GM12878 (cell line): ENCODE data around the gene SETBP1. TPM values are rescaled to one million over a fixed set of nuclear protein-coding genes. Genes with fewer than 3 reads are reported as not detected.

Experiments
- ATAC-seq: fragments of 200-7000 bp; cut with Tn5 transposase; 3 replicates; pipeline ENCODE4 v1.9.1; 2020; ENCODE audit warnings: mild to moderate bottlenecking, moderate library complexity
- BruUV-seq: library from RNA; stranded (reverse); fragments of 400-500 nt; replicated peaks from 2 replicates; lab custom pipeline; 2021; lab: Mats Ljungman, UMichigan
- CTCF ChIA-PET: fragments of 300-600 bp; sonication (Branson Sonifier 250); formaldehyde crosslinking; extraction: SDS; loops from one replicate; lab custom pipeline; 2021; ENCODE audit warnings: inconsistent platforms; lab: Yijun Ruan, JAX
- POLR2A ChIA-PET: fragments of 350-600 bp; formaldehyde crosslinking; extraction: SDS; loops from one replicate; lab custom pipeline; 2021; ENCODE audit warnings: inconsistent platforms; lab: Charles Lee
- RAD21 ChIA-PET: fragments of 300-600 bp; sonication (Branson Sonifier 250); formaldehyde crosslinking; loops from one replicate; lab custom pipeline; 2023; ENCODE audit warnings: antibody characterized with exemption; ENCODE audit not compliant: unreplicated experiment; lab: Charles Lee
- SMC1A ChIA-PET: fragments of 300-600 bp; sonication (Branson Sonifier 250); formaldehyde crosslinking; loops from one replicate; lab custom pipeline; 2023; ENCODE audit not compliant: unreplicated experiment, uncharacterized antibody; lab: Charles Lee
- DNase-seq: peaks from one replicate; pipeline ENCODE4 v3.0.0-alpha.2; 2011; ENCODE audit warnings: low read depth, low spot score
- FAIRE-seq: peaks from 3 replicates; lab custom pipeline; 2011; peaks lifted over from hg19 to GRCh38; lab: Jason Lieb, UNC
- H2AFZ ChIP-seq: 2 replicates; pipeline ENCODE4 v1.6.0; 2011; ENCODE audit warnings: low read depth, low read length, control low read depth; ENCODE audit not compliant: control insufficient read depth
- H3K27ac ChIP-seq: 2 replicates; pipeline ENCODE4 v1.5.1; 2011; ENCODE audit warnings: control low read depth; ENCODE audit not compliant: control insufficient read depth, insufficient read depth
- H3K27me3 ChIP-seq, 2 experiments: replicated peaks in 1 of 2; 2 replicates each; pipeline versions ENCODE4 v1.6.0 to v1.6.1; 2011; ENCODE audit warnings: low read length in 1 of 2; ENCODE audit not compliant: control insufficient read depth in 2 of 2, insufficient read depth in 2 of 2
- H3K36me3 ChIP-seq, 2 experiments: 2 replicates each; pipeline ENCODE4 v1.5.1; 2011; ENCODE audit warnings: low read length in 1 of 2; ENCODE audit not compliant: control insufficient read depth in 2 of 2, insufficient read depth in 2 of 2
- H3K4me1 ChIP-seq: 2 replicates; pipeline ENCODE4 v1.6.1; 2011; ENCODE audit warnings: mild to moderate bottlenecking, low read length, moderate library complexity, mixed read lengths; ENCODE audit not compliant: control insufficient read depth, insufficient read depth
- H3K4me2 ChIP-seq: 2 replicates; pipeline ENCODE4 v1.6.0; 2011; ENCODE audit warnings: control low read depth; ENCODE audit not compliant: control insufficient read depth, insufficient read depth
- H3K4me3 ChIP-seq: fragments of 200-600 bp; sonication (generic); 2 replicates; pipeline ENCODE4 v1.5.1; 2016
- H3K79me2 ChIP-seq: 2 replicates; pipeline ENCODE4 v1.6.0; 2011; ENCODE audit warnings: low read length; ENCODE audit not compliant: control insufficient read depth, insufficient read depth
- H3K9ac ChIP-seq: 2 replicates; pipeline ENCODE4 v1.8.0; 2011; ENCODE audit warnings: low read length, control low read depth, mixed read lengths; ENCODE audit not compliant: control insufficient read depth, insufficient read depth
- H3K9me3 ChIP-seq: replicated peaks from 3 replicates; pipeline ENCODE4 v1.5.1; 2011; ENCODE audit warnings: mild to moderate bottlenecking, low read length; ENCODE audit not compliant: control insufficient read depth, insufficient read depth
- H4K20me1 ChIP-seq: 2 replicates; pipeline ENCODE4 v1.6.0; 2011; ENCODE audit not compliant: control insufficient read depth, insufficient read depth
- CBX5 ChIP-seq: sonication (generic); IDR thresholded peaks from 2 replicates; pipeline ENCODE4 v1.6.1; 2016; ENCODE audit warnings: low read depth, moderate library complexity, mild to moderate bottlenecking, inconsistent platforms
- ESRRA ChIP-seq: IDR thresholded peaks from 2 replicates; pipeline ENCODE4 v1.6.1; 2012; ENCODE audit warnings: mild to moderate bottlenecking, low read length, improper control_type of control experiment
- FOS ChIP-seq: IDR thresholded peaks from 3 replicates; pipeline ENCODE4 v1.6.1; 2011; ENCODE audit warnings: borderline replicate concordance; ENCODE audit not compliant: insufficient read length; ENCODE audit errors: extremely low read depth
- FOXK2 ChIP-seq: fragments of 450-650 bp; IDR thresholded peaks from 2 replicates; pipeline ENCODE4 v1.6.1; 2017; ENCODE audit warnings: mild to moderate bottlenecking, moderate library complexity
- RELB ChIP-seq: fragments of 450-650 bp; IDR thresholded peaks from 2 replicates; pipeline ENCODE4 v1.6.1; 2017; ENCODE audit warnings: low read depth, mild to moderate bottlenecking, moderate library complexity
- REST ChIP-seq: IDR thresholded peaks from 2 replicates; pipeline ENCODE4 v1.6.1; 2012; ENCODE audit warnings: mild to moderate bottlenecking, low read depth, low read length
- SMARCA5 ChIP-seq: fragments of 450-650 bp; IDR thresholded peaks from 2 replicates; pipeline ENCODE4 v1.6.1; 2017; ENCODE audit warnings: mild to moderate bottlenecking
- ZBTB40 ChIP-seq: fragments of 450-650 bp; IDR thresholded peaks from 2 replicates; pipeline ENCODE4 v1.6.1; 2016; ENCODE audit warnings: mild to moderate bottlenecking, moderate library complexity, borderline replicate concordance
- ZZZ3 ChIP-seq: IDR thresholded peaks from 2 replicates; pipeline ENCODE4 v1.6.1; 2011; ENCODE audit warnings: low read depth; ENCODE audit not compliant: control insufficient read depth, insufficient read length
- WGBS: methylation state at CpG from one replicate; pipeline ENCODE4 v1.1.6; 2016; ENCODE audit warnings: low lambda C conversion rate; ENCODE audit not compliant: insufficient replicate concordance, insufficient coverage; ENCODE audit errors: missing lambda C conversion rate; 5-methylcytosine and 5-hydroxymethylcytosine counted together
- in situ Hi-C: fragments of 300-500 bp; cut with MboI; formaldehyde crosslinking; loops from 9 replicates; pipeline ENCODE4 v1.14.3; 2018; ENCODE audit warnings: mixed read lengths
- intact Hi-C: fragments of 100-400 bp; cut with micrococcal nuclease; formaldehyde crosslinking; loops from one replicate; pipeline ENCODE4 v1.14.2; 2022; ENCODE audit not compliant: unreplicated experiment
- polyA plus RNA-seq, 11 experiments: library from polyadenylated mRNA; depleted of rRNA in 4 of 11; unstranded in 6 of 11; stranded (reverse) in 5 of 11; fragments of >200 nt; fragmentation: Nextera tagmentation in 4 of 11; fragmentation: Illumina TruSeq in 1 of 11; extraction: Ambion mirVana in 4 of 11; extraction: Trizol in 1 of 11; gene quantifications; 1 replicate in 1 of 11; 2 replicates in 10 of 11; pipeline versions ENCODE4 v1.2.1 to v1.2.3, GENCODE V29; 2011 to 2016; ENCODE audit warnings: inconsistent platforms in 2 of 11, missing spikeins in 2 of 11, low read depth in 1 of 11
- total RNA-seq, 4 experiments: library from RNA; depleted of rRNA in 3 of 4; stranded (reverse); fragments of >200 nt in 3 of 4; fragmentation: Illumina TruSeq in 1 of 4; extraction: Trizol in 1 of 4; gene quantifications; 2 replicates each; pipeline versions ENCODE4 v1.2.1 to v1.2.3, GENCODE V29; 2013 to 2021
- TF ChIP-seq, protein P1 (sequence below): fragments of 450-650 bp; conservative IDR thresholded peaks from 2 replicates; pipeline ENCODE4 v1.6.1; 2017; ENCODE audit warnings: mild to moderate bottlenecking, moderate library complexity

The SETBP1 gene
- total and polyA plus RNA-seq, 10 of the 15 experiments (the other 5 are each of a cell fraction or from before 2014, with no cell fraction given): 0.99 to 29.7 (median 8.3) TPM

DNA sequence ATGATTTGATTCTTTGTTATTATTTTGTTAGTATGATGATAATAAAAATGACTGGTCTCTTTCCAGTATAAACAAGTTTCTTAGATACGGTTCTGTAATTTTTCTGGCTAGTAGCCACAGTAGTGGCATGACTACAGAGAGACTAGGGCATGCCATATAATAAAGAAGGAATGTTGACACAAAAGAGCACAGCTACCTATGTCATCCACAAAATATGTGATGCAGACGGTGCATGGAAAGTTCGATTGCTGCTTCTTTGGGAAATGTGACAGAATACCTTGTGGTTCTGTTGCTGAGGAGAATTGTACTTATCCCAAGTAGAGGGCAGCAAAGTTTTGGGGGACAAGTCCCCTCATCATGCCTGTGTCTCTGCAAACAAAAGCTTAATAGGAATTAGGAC is 26.1 kb upstream of the SETBP1 start:
- Histone ChIP-seq H3K4me1 (no peaks in the 10 kb centered on the region), H3K4me3 (no peak overlapping the region), H2AFZ (no peak overlapping the region), H3K79me2 (no peaks in the 10 kb centered on the region), H3K27ac (no peak overlapping the region), H3K9me3 (no peaks in the 10 kb centered on the region), H4K20me1 (no peaks in the 10 kb centered on the region), H3K36me3 (no peaks in the 10 kb centered on the region), H3K27me3 (no peaks in the 10 kb centered on the region), H3K4me2 (no peak overlapping the region), H3K9ac (no peak overlapping the region)
- intact Hi-C loops (no loop called here), in situ Hi-C loops (no loop called here)
- ChIA-PET SMC1A (interaction anchor here (0.7 to 1.9 kb wide), 5 partner anchors 12 to 449 kb away, joined by 3 to 7 read pairs (median 4); no protein-coding TSS in a partner anchor), POLR2A (interaction anchor here (0.6 kb wide), 1 partner anchor 337 kb away, joined by 4 read pairs; no protein-coding TSS in a partner anchor), CTCF (interaction anchor here (0.9 to 1.3 kb wide), 3 partner anchors 76 to 622 kb away, joined by 3 to 4 read pairs (median 4); no protein-coding TSS in a partner anchor), RAD21 (interaction anchor here (0.6 to 1.3 kb wide), 4 partner anchors 39 to 490 kb away, joined by 3 to 4 read pairs (median 3); no protein-coding TSS in a partner anchor)
- WGBS: 28% methylated on average over 3 of the region's 3 CpGs
- no TSS peak for BruUV-seq
- FAIRE-seq: no peak
- no peak for ATAC-seq
- DNase-seq: no peak
- TF ChIP-seq ZZZ3: no peak
- TF ChIP-seq, protein P1, sequence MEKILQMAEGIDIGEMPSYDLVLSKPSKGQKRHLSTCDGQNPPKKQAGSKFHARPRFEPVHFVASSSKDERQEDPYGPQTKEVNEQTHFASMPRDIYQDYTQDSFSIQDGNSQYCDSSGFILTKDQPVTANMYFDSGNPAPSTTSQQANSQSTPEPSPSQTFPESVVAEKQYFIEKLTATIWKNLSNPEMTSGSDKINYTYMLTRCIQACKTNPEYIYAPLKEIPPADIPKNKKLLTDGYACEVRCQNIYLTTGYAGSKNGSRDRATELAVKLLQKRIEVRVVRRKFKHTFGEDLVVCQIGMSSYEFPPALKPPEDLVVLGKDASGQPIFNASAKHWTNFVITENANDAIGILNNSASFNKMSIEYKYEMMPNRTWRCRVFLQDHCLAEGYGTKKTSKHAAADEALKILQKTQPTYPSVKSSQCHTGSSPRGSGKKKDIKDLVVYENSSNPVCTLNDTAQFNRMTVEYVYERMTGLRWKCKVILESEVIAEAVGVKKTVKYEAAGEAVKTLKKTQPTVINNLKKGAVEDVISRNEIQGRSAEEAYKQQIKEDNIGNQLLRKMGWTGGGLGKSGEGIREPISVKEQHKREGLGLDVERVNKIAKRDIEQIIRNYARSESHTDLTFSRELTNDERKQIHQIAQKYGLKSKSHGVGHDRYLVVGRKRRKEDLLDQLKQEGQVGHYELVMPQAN: no peak
- TF ChIP-seq RELB: no peak
- no peak for TF ChIP-seq ESRRA
- no peak for TF ChIP-seq FOS
- TF ChIP-seq CBX5: no peak
- TF ChIP-seq ZBTB40: no peak
- TF ChIP-seq REST: no peak
- TF ChIP-seq SMARCA5: no peak
- no peak for TF ChIP-seq FOXK2
